GM23338 (cell line): ENCODE data around the gene UVRAG. TPM values are rescaled to one million over a fixed set of nuclear protein-coding genes. Genes with fewer than 3 reads are reported as not detected.

Source experiments
- ATAC-seq: fragments of 200-7000 bp; cut with Tn5 transposase; 3 replicates; pipeline ENCODE4 v1.9.1; 2020
- DNase-seq: peaks from one replicate; pipeline ENCODE4 v3.0.0-alpha.2; 2015; ENCODE audit warnings: low spot score
- H2AFZ ChIP-seq: fragments of 200-600 bp; sonication (generic); 2 replicates; pipeline ENCODE4 v1.8.0; 2016; ENCODE audit warnings: antibody characterized with exemption, mild to moderate bottlenecking, moderate library complexity
- H3F3A ChIP-seq: fragments of 200-600 bp; sonication (generic); replicated peaks from 2 replicates; pipeline ENCODE4 v1.8.0; 2017; ENCODE audit warnings: antibody characterized with exemption, mixed run types, low read depth
- H3K27ac ChIP-seq: fragments of 200-600 bp; sonication (generic); 2 replicates; pipeline ENCODE4 v1.6.1; 2016; ENCODE audit warnings: low read depth
- H3K27me3 ChIP-seq: fragments of 200-600 bp; sonication (generic); 2 replicates; pipeline ENCODE4 v1.8.0; 2016; ENCODE audit warnings: mild to moderate bottlenecking, mixed run types, moderate library complexity; ENCODE audit not compliant: insufficient read depth
- H3K36me3 ChIP-seq: fragments of 200-600 bp; sonication (generic); 2 replicates; pipeline ENCODE4 v1.8.0; 2016; ENCODE audit warnings: mild to moderate bottlenecking; ENCODE audit not compliant: insufficient read depth
- H3K4me1 ChIP-seq: fragments of 200-600 bp; sonication (generic); 2 replicates; pipeline ENCODE4 v1.8.0; 2016; ENCODE audit warnings: mild to moderate bottlenecking, moderate library complexity; ENCODE audit not compliant: insufficient read depth
- H3K4me2 ChIP-seq: fragments of 200-600 bp; sonication (generic); 2 replicates; pipeline ENCODE4 v1.7.1; 2017; ENCODE audit warnings: mixed run types
- H3K4me3 ChIP-seq: fragments of 200-600 bp; sonication (generic); 2 replicates; pipeline ENCODE4 v1.6.1; 2016; ENCODE audit warnings: mixed run types
- H3K79me2 ChIP-seq: fragments of 200-600 bp; sonication (generic); replicated peaks from 2 replicates; pipeline ENCODE4 v1.8.0; 2017; ENCODE audit warnings: mild to moderate bottlenecking; ENCODE audit not compliant: insufficient read depth
- H3K9me2 ChIP-seq: fragments of 200-600 bp; sonication (generic); 2 replicates; pipeline ENCODE4 v1.8.0; 2017; ENCODE audit not compliant: insufficient read depth
- H4K20me1 ChIP-seq: fragments of 200-600 bp; sonication (generic); replicated peaks from 2 replicates; pipeline ENCODE4 v1.8.0; 2017; ENCODE audit warnings: mild to moderate bottlenecking; ENCODE audit not compliant: insufficient read depth
- H3K27ac Mint-ChIP-seq: 2 replicates; pipeline ENCODE4 v1.8.0; 2020; ENCODE audit warnings: inconsistent platforms, mild to moderate bottlenecking, moderate library complexity, mixed read lengths
- H3K27me3 Mint-ChIP-seq: 3 replicates; pipeline ENCODE4 v1.8.0; 2022; ENCODE audit warnings: low read depth, mild to moderate bottlenecking, moderate library complexity, mixed read lengths, inconsistent platforms; ENCODE audit not compliant: insufficient read depth, poor library complexity
- H3K36me3 Mint-ChIP-seq: 3 replicates; pipeline ENCODE4 v1.8.0; 2021; ENCODE audit warnings: low read depth, mild to moderate bottlenecking, inconsistent platforms, moderate library complexity, mixed read lengths
- H3K4me1 Mint-ChIP-seq: 3 replicates; pipeline ENCODE4 v1.8.0; 2020; ENCODE audit warnings: mild to moderate bottlenecking, inconsistent platforms, mixed read lengths
- H3K4me3 Mint-ChIP-seq: 3 replicates; pipeline ENCODE4 v1.8.0; 2021; ENCODE audit warnings: moderate library complexity, mild to moderate bottlenecking, inconsistent platforms, mixed read lengths
- H3K9me3 Mint-ChIP-seq: 3 replicates; pipeline ENCODE4 v1.8.0; 2020; ENCODE audit warnings: moderate library complexity, mild to moderate bottlenecking, inconsistent platforms, mixed read lengths
- EZH2 ChIP-seq: fragments of 200-600 bp; sonication (generic); IDR thresholded peaks from one replicate; pipeline ENCODE4 v1.8.0; 2017; ENCODE audit warnings: antibody characterized with exemption, mild to moderate bottlenecking, low read depth; ENCODE audit not compliant: unreplicated experiment
- NANOG ChIP-seq: IDR thresholded peaks from 2 replicates; pipeline ENCODE4 v1.6.1; 2016; ENCODE audit warnings: antibody characterized with exemption, borderline replicate concordance
- POLR2AphosphoS5 ChIP-seq: IDR thresholded peaks from 2 replicates; pipeline ENCODE4 v1.6.1; 2016; ENCODE audit warnings: antibody characterized with exemption, low read depth
- STAT1 ChIP-seq: IDR thresholded peaks from one replicate; pipeline ENCODE4 v1.6.1; 2016; ENCODE audit warnings: antibody characterized with exemption; ENCODE audit not compliant: unreplicated experiment
- ZNF114 ChIP-seq: fragments of 250-450 bp; sonication (Bioruptor Pico); IDR thresholded peaks from 2 replicates; pipeline ENCODE4 v1.5.0; 2020; ENCODE audit warnings: mild to moderate bottlenecking, moderate library complexity
- polyA plus RNA-seq: library from polyadenylated mRNA; unstranded; fragments of >200 nt; fragmentation: Nextera tagmentation; extraction: Ambion mirVana; gene quantifications from 2 replicates; pipeline ENCODE4 v1.2.1, GENCODE V29; 2016
- total RNA-seq: library from RNA; depleted of rRNA; stranded (reverse); fragments of >200 nt; shearing (Covaris generic); gene quantifications from 2 replicates; pipeline ENCODE4 v1.2.3, GENCODE V29; 2014
- TF ChIP-seq, protein P1 (sequence below): IDR thresholded peaks from one replicate; pipeline ENCODE4 v1.6.1; 2018; ENCODE audit warnings: antibody characterized with exemption; ENCODE audit not compliant: unreplicated experiment
- TF ChIP-seq, protein P2 (sequence below), 2 experiments: fragments of 200-600 bp in 1 of 2; sonication (generic) in 1 of 2; conservative IDR thresholded peaks; 2 replicates each; pipeline versions ENCODE4 v1.5.1 to v1.6.1; 2016 to 2017; ENCODE audit warnings: antibody characterized with exemption in 2 of 2, low read depth in 2 of 2, mild to moderate bottlenecking in 2 of 2, moderate library complexity in 1 of 2

Gene UVRAG
- total and polyA plus RNA-seq, 2 experiments from 2014 or later = 15.3 to 17.4 TPM

DNA sequence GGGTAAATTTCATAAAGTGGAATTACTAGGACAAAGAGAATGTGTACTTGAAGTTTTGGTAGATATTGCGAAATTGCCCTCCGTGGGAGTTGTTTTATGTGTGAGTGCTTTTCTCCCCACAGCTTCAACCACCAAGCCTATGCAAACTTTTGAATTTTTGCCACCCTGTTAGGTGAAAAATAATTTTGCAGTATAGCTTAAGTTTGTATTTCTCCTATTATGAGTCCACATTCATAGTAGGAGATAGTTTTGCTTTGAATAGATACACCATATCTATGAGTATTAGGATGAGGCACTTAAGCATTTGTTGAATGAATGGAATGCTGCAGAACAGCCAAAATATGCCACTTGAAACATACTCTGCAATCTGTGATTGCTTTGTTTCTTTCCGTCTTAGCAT lies 43.6 kb downstream of the UVRAG start (continued):
- TF ChIP-seq, protein P1, sequence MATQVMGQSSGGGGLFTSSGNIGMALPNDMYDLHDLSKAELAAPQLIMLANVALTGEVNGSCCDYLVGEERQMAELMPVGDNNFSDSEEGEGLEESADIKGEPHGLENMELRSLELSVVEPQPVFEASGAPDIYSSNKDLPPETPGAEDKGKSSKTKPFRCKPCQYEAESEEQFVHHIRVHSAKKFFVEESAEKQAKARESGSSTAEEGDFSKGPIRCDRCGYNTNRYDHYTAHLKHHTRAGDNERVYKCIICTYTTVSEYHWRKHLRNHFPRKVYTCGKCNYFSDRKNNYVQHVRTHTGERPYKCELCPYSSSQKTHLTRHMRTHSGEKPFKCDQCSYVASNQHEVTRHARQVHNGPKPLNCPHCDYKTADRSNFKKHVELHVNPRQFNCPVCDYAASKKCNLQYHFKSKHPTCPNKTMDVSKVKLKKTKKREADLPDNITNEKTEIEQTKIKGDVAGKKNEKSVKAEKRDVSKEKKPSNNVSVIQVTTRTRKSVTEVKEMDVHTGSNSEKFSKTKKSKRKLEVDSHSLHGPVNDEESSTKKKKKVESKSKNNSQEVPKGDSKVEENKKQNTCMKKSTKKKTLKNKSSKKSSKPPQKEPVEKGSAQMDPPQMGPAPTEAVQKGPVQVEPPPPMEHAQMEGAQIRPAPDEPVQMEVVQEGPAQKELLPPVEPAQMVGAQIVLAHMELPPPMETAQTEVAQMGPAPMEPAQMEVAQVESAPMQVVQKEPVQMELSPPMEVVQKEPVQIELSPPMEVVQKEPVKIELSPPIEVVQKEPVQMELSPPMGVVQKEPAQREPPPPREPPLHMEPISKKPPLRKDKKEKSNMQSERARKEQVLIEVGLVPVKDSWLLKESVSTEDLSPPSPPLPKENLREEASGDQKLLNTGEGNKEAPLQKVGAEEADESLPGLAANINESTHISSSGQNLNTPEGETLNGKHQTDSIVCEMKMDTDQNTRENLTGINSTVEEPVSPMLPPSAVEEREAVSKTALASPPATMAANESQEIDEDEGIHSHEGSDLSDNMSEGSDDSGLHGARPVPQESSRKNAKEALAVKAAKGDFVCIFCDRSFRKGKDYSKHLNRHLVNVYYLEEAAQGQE = no peak
- TF ChIP-seq ZNF114 (CRISPR knock-in tag) = no peak
- TF ChIP-seq STAT1 = no peak

DNA sequence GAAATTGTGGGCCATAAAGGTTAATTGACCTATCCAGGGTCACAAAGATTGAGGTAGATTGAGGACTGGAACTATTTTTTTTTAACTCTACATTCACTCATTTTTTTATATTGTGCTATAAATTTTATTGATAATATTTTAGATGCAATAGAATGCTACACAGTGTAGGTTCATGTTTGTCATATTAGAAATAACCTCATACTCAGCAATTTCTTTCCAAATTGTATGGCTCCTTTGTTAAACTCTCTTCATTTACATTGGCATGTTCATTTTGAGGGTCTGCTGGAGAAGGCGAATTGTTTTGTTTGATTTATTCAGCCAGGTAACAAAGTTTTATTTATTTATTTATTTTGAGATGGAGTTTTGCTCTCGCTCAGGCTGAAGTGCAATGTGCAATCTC lies 44.6 kb downstream of the UVRAG start:
- TF ChIP-seq STAT1 = no peak
- TF ChIP-seq, protein P2, sequence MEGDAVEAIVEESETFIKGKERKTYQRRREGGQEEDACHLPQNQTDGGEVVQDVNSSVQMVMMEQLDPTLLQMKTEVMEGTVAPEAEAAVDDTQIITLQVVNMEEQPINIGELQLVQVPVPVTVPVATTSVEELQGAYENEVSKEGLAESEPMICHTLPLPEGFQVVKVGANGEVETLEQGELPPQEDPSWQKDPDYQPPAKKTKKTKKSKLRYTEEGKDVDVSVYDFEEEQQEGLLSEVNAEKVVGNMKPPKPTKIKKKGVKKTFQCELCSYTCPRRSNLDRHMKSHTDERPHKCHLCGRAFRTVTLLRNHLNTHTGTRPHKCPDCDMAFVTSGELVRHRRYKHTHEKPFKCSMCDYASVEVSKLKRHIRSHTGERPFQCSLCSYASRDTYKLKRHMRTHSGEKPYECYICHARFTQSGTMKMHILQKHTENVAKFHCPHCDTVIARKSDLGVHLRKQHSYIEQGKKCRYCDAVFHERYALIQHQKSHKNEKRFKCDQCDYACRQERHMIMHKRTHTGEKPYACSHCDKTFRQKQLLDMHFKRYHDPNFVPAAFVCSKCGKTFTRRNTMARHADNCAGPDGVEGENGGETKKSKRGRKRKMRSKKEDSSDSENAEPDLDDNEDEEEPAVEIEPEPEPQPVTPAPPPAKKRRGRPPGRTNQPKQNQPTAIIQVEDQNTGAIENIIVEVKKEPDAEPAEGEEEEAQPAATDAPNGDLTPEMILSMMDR (conservative IDR thresholded peaks at IDR 0.05; ENCODE audit: low read depth in 2 of 2) = no peak
- TF ChIP-seq, protein P1 = no peak
- no peak for TF ChIP-seq EZH2
- TF ChIP-seq ZNF114 (CRISPR knock-in tag) = no peak
- no peak for TF ChIP-seq POLR2AphosphoS5
- no peak for TF ChIP-seq NANOG
- no peak overlapping the region for H3K4me2 ChIP-seq
- H3F3A ChIP-seq = no peaks in the 10 kb centered on the region
- H3K4me1 ChIP-seq = no peaks in the 10 kb centered on the region
- no peaks in the 10 kb centered on the region; the same call in 2 of the 3 replicates for H3K9me3 Mint-ChIP-seq
- H2AFZ ChIP-seq = no peak overlapping the region
- no peaks in the 10 kb centered on the region for H3K27me3 ChIP-seq
- no peak for DNase-seq
- no peaks in the 10 kb centered on the region for H3K36me3 ChIP-seq
- peaks cover 6% of the 10 kb centered on the region; the same call in 1 of the 3 replicates for H3K36me3 Mint-ChIP-seq
- no peak overlapping the region for H3K4me3 Mint-ChIP-seq
- H3K27ac Mint-ChIP-seq = no peak overlapping the region
- no peaks in the 10 kb centered on the region for H3K4me1 Mint-ChIP-seq
- H3K27me3 Mint-ChIP-seq = peaks cover 2% of the 10 kb centered on the region
- no peak for ATAC-seq
- H3K4me3 ChIP-seq = no peak overlapping the region
- H3K27ac ChIP-seq = no peak overlapping the region
- H3K79me2 ChIP-seq = 0 out of 2 replicates have a peak, but pooled peaks cover 6% of the 10 kb centered on the region
- H3K9me2 ChIP-seq = no peaks in the 10 kb centered on the region
- H4K20me1 ChIP-seq = no peaks in the 10 kb centered on the region
